ENCODE data around the gene NRG3.

Gene NRG3

DNA sequence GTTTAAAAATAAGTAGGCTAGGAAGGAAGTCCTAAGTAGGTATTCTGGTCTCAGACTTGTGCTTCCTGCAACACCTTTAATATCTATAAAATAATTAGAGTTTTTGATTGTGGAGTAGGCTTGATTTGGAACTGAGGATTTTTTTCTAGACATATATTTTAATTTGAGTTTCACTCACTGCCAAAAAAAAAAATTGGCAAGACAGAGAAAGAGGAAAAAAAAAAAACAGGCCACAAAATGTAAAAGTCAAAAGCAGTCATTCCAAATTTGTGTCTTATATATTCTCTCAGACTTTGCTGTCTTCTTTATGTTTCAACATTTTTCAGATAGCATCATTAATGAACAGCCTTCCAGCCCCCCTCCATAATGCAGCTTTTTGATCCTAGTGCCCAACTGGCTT lies 346.1 kb downstream of the NRG3 start:
- DNase-seq (ENCODE audit: low read depth): no peak

GRCh38 chr10:82221601-82222149 lies 346.7 kb downstream of the NRG3 start:
- DNase-seq (ENCODE audit: low read depth): no peak

- no peak for DNase-seq (ENCODE audit: low read depth)
These were observed 353.7 kb downstream of the NRG3 start for GRCh38 chr10:82228701-82229100.

GRCh38 chr10:82234173-82234572 lies 359.2 kb downstream of the NRG3 start:
- DNase-seq (ENCODE audit: low read depth): no peak

DNA sequence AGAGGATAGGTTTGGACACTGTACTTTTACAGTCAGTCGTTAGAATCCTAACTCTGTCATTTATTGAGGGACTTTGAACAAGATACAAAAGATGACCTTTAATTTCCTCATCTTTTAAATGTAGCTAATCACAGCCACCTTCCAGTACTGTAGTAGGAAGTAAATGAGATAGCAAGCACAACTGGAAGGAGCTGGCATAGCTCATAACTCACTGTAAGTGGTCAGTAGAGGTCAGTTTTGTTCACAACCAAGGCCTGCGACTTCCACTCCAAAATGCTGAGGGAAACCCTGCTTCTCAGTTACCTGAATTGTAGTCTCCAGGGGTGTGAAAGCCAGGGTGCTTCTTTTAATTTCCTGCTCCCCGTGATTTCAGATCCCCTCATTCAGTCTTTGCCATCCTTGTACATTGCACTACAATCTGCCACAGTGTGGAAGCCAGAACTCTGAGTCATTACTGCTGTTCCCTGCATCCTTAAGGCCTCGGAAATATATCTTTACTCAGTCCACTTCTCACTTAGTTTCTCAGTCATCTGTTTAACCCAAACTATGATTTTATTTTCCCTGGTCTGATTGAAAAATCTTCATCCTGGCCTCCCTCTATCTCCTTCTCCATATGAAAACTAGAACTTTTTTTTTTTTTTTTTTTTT lies 361.2 kb downstream of the NRG3 start:
- no peak for DNase-seq (ENCODE audit: low read depth)

GRCh38 chr10:82238291-82238690 lies 363.3 kb downstream of the NRG3 start:
- DNase-seq (ENCODE audit: low read depth): no peak

DNA sequence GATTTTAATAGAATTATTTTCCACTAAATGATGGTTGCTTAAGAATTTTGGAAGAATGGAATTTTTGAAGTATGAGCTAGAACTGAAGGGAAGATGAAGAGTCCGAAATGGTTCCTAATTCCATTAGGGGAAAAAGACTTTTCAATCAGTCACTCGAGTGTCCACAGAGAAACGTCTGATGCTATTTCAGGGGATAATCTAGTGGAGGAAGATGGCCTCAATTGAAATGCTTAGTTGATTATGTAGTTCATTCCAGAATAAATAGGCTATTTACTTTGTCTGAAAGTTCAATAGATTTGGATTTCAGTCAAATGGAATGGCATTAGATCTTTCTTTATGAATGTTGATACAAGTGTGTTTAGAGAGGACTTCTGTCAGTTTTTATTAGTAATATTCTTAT lies 365.4 kb downstream of the NRG3 start:
- DNase-seq (ENCODE audit: low read depth): no peak

GRCh38 chr10:82242778-82243177 lies 367.8 kb downstream of the NRG3 start:
- no peak for DNase-seq (ENCODE audit: low read depth)

DNA sequence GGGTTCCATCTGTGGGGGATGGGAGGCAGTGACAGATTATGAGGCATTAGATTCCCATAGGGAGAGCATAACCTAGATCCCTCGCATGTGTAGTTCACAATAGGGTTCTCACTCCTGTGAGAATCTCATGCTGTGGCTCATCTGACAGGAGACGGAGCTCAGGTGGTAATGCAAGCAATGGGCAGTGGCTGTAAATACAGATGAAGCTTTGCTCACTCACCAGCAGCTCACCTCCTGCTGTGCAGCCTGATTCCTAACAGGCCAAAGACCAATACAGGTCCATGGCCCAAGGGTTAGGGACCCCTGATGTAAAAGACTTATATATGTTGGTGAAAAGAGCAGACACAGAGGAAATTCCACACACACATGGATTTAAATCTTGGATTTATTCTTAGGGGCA lies 370.2 kb downstream of the NRG3 start:
- DNase-seq (ENCODE audit: low read depth): no peak

DNA sequence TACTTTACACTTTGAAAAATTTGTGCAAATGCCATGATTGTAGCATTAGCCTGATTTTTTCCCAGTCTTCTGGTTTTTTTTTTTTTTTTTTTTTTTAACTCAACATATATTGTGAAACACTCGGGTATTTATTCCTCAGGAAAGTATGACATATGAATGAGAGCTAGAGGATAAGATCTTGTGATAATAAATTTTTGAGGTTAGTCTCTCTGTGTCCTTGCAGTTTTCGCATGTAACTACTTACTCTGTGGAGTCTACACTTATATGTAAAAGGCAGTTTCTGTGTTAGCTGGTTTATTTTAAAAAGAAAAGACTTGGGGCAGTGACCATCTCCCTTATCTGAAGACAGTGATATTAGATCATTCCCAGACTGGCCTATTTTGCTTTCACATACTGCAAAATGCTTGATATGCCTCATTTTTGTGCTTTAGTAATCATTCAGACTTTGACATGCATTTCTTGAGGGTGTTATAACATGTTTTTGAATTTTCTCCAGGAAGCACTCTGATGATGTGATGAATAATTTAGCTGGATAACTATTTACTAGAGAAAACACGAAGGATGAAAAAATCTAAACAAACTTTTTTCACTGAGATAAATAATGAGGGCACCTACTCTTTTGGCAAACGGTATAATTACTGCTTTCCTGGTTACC lies 371.0 kb downstream of the NRG3 start:
- no peak for DNase-seq (ENCODE audit: low read depth)

- no peak for DNase-seq (ENCODE audit: low read depth)
These were observed 374.1 kb downstream of the NRG3 start for GRCh38 chr10:82249141-82249540.

DNA sequence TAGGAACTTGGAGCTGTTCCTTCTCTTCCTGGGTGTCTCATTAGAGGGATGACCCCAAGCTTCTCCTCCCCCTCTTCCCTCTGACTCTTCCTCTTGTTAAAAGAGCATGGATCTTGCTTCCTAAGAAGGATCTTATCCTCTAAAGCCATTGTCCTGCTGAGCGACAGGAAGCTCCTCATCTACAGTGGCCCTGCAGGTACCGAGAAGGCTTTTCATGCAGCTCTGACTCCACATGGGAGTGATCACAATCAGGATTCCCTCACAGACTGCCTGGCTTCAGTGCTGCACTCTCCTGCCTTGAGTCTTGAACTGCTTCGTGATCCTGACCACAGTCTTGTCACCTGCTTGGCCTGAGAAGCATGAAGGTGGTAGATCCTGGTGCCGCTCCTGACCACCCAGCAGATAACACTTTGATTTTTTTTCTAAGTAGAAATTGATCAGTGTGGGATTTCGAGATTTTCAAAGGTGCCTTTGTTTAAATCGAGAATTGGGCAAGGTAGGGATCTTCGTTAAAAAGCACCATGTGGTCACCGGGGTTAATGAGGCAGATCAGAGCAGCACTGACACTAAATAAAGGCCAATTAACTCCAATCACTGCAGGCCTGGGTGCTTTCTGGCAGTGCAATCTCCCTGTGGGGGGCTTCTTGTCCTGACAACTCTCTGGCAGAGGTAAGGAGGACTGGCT lies 376.4 kb downstream of the NRG3 start:
- DNase-seq (ENCODE audit: low read depth): no peak

- no peak for DNase-seq (ENCODE audit: low read depth)
These were observed 377.1 kb downstream of the NRG3 start for GRCh38 chr10:82252081-82252480.

DNA sequence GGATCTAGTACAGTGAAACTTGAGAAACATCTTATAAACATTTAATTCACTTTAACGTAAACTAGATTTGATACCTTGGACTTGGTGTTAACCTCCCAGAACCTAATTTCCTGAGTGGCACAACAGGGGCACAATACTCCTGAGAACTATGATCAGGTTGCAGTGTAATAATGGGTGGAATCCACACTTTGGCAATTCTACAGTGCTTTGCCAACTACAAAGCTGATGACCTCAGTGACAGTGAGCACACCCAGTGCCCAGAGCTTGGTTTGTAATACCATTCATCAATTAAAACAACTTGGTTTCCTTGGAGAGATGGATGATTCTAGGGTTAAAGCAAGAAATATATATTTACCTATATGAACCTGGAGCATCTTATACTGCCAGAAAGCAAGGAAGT lies 379.2 kb downstream of the NRG3 start:
- no peak for DNase-seq (ENCODE audit: low read depth)

GRCh38 chr10:82256275-82256674 lies 381.3 kb downstream of the NRG3 start:
- DNase-seq (ENCODE audit: low read depth): no peak

DNA sequence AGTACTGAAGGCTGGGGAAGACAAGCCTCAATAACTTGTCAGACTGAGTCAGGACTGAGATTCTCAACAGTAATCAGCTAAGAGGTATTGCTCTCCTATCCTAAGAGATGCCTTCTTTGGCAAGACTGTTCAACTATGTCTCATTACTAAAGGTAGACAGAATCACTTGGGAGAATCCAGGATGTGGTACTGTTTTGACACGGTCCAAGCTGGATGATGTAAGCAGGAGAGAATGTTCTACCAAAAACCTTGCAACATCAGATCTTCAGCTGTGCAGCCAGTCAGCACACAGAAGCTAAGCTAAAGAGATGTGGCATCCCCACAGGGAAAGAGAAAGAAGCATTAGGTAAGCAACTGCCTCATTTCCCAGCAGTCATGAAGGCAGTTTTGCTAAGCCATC lies 391.4 kb downstream of the NRG3 start:
- DNase-seq (ENCODE audit: low read depth): no peak

GRCh38 chr10:82267014-82267413 lies 392.0 kb downstream of the NRG3 start:
- DNase-seq (ENCODE audit: low read depth): no peak

GRCh38 chr10:82267465-82267864 lies 392.5 kb downstream of the NRG3 start:
- no peak for DNase-seq (ENCODE audit: low read depth)

- no peak for DNase-seq (ENCODE audit: low read depth)
These were observed 393.0 kb downstream of the NRG3 start for GRCh38 chr10:82267960-82268359.

DNA sequence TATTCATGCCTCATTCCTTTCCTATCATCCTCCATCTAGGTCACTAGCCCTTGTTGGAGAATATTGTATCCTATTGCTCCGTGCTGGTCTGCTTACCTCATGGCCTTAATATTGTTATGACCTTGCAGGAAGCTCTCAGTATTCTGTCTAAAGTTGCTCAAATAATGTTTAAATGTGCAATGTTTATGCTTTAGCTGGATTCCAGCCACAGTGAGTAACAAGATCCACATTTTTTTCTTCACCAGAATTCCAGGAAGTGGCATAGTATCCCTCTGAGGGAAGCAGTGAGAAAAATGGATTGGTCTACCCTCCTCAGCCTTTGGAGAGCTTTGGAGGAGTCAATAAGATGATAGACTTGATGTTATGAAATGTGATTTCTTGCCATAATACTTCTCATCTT lies 402.6 kb downstream of the NRG3 start:
- no peak for DNase-seq (ENCODE audit: low read depth)

DNA sequence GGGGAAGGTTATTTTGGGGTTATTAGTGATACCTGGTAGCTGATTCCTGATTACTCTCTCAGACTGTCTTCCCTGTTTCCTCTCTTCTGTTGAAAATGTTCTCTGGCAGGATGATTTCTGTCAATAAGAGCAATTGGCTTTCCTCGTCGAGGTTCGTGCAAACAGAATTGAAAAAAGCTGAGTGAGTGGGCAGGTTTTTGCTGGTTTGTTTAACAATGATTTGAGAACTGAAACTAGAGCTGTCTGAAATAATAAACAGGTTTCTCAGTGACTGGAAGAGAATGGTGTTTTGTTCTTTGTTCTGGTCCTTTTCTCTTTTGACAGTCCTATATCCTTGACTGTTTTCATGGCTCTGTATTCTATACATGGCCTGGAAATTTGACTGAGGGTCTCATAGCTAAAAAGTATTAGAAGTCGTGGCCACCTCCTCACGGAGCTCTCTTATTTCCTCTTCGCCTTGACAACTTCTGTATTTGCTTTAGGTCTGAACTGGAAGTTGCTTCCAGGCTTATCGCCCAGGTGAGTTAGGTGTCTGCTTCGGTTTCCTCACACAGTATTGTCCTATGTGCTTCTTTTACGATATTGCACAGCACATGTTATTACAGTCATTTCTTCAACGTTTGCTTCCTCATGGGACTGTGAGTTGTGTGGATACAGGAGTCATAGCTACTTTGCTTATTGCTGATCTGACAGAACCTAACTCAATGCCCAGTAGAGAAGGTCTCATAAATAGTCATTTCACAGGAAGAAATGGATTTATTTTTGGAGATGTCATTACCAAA lies 403.6 kb downstream of the NRG3 start:
- no peak for DNase-seq (ENCODE audit: low read depth)

DNA sequence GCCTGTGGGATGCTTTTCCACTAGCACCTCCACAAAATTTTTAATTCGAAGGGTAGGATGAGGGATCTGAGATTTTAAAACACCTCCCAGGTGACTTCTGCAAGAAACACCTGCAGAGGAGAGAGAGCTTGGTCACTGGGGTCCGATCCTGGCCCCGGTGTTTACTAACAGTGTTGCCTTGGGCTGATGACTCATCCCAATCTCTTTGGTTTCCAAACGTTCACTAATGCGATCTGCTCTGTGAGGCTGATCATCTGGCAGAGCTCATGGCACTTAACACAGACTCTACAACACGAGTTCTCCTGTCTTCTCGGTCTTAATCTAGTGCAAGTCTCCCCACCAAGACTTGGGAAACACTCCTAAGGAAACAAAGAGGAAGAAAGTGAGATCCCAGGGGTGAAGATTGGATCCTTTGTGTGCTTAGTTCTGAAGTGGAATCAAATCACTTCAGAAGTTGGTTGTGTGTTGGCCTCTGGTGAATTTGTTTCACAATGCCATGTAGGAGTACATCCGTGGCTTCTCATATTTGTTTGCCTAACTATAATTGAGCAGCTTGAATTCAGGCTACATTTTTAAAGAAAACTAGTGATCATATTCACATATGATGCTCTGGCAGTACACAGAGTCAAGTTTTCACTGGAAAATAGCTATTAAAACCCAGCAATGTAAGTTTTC lies 407.9 kb downstream of the NRG3 start:
- DNase-seq (ENCODE audit: low read depth): no peak

Measured in stimulated activated CD8-positive, alpha-beta memory T cell treated with anti-CD3 and anti-CD28 coated beads, Interleukin-7, amount 100 ng/mL, for 24 hours (primary cell).